HG03280 (cell line): Measurements from ENCODE around the gene KCNG2.
"Not testable (repeated sequence)": the region's sequence is repeated elsewhere in the genome, so short reads cannot be mapped to it uniquely, and the experiment has no call there.

ENCODE experiments used
- ATAC-seq: cut with Tn5 transposase; IDR thresholded peaks from one replicate; pipeline ENCODE4 v1.9.1; 2021; ENCODE audit warnings: mild to moderate bottlenecking, moderate library complexity; ENCODE audit not compliant: unreplicated experiment

The KCNG2 gene

DNA sequence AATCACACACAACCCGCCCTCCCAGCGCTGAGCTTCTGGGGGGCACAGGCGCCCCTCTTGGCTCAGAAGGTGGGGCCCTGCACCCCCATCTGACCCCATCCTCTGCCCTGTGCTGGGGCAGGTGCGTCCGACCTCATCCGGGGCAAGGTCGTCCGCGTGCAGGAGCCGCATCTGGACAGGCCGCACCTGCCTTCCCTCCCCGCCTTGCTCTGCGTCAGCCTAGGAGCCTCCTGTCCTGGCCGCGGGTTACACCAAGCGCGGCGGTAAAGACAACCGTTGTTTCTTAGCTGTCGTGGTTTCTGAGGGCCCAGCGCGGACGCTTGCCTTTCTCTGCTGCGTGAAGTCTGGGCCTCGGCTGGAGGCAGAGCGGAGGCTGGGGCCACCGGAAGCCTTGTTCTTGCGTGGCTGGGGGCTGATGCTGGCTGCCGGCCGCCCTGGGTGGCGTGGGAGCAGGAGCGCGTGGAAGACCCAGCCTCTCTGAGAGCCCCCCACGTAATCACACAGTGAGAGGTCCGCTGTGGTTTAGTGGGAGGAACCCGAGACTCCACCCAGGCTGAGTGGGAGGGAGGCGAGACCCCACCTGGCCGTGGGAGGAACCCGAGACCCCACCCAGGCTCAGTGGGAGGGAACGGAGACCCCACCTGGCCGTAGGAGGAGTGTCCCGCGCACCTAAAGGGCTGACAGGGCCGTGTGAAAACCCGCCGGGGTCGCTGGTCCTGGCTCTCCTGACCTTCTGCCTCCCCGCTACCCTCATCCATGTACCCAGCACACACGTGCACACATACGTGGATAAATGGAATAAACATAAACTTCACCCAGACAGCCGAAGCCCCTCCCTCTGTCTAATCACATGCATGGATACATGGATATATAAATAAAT lies 51.8 kb downstream of the KCNG2 start:
- ATAC-seq: no peak

DNA sequence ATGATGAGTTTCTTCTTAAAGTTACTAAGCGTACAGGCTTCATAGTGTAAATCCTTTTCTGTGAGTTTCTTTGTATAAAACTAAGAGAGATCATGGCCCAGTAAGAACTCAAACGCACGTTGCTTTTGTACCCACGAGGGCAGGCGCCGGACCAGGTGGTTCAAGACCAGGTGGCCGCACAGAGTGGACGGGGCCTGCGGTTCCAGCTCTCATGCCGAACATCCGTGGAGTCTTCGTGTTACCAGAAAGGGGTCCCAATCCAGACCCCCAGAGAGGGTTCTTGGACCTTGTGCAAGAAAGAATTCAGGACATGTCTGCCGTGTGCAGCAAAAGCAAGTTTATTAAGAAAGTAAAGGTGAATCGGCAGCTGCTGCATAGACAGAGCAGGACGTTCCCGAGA lies 53.0 kb downstream of the KCNG2 start:
- no peak for ATAC-seq

DNA sequence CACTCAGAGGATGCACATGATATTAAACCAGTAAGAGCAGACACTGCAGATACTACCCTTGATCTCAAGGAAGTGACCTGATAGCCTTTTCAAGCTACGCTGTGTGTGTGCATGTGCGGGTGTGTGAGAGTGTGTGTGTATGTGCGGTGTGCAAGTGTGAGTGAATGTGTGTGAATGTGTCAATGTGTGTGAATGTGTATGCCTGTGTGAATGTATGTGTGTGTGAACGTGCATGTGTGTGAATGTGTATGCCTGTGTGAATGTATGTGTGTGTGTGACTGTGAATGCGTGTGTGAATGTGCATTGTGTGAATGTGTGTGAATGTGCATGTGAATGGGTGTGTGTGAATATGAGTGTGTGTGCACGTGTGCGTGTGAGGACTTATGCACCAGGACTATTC lies 53.8 kb downstream of the KCNG2 start:
- no peak for ATAC-seq

DNA sequence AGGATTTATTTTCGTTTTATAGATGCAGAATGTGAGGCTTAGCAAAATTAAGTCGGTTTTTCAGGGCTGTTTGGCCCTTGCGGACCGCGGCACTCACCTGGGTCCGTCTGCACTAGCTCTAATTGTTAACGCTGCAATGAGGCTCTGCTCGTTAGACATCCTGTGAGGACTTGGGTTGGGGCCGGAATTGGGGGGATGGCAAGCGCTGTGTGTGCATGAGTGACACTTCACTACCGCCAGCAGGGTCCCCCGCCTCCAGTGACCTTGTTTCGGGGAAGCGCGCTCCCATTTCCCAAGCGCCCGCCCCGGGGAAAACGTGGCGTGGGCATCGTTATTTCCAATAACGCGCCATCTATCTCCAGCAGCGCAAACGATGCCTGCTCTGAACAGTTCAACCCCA lies 54.2 kb downstream of the KCNG2 start:
- ATAC-seq: no peak

DNA sequence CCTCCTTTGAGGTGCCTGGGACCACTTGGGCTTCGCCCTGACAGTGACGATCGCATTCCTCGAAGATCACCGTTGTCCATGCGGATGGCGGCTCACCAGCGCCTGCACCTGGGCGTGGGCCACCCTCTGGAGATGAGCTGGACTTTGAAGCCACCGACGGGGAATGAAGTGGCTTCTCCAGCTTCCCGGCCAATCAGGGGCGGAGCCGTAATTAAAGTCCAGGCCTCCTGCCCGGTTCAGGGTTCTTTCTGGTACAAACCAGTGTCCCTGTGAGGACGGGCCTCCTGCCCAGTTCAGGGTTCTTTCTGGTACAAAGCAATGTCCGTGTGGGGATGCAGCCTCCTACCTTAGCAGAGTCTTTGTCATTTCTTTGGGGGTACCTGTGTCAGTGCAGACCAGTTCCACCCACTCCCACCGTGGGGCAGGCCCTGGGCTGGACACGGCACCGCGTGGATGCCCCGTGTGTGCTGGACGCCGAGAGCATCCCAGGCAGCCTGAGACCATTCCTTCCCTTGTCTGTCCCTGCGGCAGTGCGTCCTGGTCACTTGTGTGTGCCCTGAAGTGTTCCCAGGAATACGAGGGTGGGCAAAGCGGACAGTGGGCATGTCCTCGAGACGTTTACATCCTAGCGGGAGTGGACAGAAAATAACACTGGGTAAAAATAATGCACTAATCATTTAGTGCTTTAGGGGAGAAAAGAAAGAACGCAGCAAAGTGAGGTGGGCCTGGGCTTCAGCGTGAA lies 55.0 kb downstream of the KCNG2 start:
- ATAC-seq: no peak

DNA sequence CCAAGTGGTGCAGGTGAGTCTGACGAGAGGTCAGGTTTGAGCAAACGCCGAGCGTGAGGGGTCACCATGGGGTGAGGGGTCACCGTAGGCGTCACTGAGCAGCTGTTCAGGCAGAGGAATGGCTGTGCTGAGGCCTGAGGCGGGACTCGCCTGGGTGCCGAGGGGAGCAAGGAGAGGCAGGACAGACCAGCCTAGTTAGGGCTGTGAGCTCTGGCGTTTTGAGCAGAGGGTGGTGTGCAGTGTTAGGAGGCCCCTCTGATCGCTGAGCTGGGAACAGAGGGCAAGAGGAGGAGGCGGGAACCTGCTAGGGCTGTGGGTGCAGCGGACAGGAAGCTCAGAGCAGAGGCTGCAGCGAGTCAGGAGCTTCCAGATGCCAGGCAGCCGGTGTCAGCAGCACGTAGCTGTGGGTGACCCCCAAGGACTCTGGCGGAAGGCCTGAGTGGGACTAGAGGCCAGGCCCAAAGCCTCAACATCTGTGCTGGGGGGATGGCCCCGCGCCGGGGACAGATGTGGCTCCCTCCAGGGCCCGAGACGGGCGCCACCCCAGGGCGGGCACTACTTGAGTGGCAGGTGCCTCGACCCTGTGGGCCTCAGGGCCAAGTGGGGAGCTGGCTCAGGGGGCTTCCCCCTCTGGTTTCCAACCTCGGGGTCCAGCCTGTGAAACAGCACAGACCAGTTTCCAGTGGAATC lies 55.7 kb downstream of the KCNG2 start:
- ATAC-seq: no peak

DNA sequence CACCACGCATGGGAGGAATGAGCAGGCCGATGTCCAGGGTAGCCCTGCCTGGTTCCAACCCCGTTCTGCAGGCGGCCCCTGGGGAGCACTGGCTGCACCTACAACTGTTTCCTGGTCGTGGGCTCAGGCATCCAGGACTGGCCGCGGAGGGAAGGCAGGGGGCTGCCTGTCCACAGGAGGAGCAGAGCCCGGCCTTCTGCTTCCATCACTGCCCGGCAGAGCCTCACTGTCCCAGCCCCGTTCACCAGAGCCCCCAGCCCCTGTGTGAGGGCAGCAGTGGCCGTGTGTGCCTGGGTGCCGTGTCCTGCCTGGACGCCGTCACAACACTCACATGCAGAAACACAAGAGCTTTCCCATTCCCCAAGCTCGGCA lies 56.2 kb downstream of the KCNG2 start:
- ATAC-seq: no peak

DNA sequence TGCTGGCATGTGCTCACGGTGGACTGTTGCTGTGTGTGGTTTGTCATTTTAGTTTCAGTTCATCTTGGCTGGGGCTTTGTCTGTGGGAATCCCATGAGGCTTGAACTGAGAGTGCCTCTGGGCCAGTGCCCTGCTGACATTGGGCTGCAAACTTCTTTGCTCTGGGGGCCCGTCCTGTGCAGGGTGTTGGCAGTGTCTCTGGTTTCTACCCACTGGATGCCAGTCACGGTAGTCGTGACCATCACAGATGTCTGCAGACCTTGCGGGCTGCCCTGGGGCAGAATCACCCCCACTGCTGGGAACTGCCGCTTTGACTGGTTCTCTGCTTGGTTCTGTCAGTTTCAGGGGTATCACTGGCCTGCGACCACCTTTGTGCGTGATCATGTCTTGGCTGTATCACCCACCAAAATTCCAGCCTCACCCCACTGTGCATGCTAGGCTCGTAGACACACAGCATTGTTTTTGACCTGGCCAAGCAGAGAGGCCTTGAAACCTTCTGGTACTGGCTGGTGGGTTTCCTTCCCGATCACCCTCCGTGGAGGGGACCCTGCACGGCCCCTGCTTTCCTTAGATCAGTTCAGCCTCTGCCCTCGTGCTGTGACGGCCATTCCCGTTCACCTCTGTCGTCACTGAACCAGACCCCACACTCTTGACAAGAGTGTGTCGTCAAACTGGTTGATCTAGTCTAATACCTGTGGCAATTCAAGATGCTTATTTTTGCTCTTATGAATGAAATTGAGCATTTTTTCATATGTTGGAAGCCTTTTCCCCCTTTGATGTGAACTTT lies 57.6 kb downstream of the KCNG2 start:
- peak; percentile 52 for ATAC-seq

DNA sequence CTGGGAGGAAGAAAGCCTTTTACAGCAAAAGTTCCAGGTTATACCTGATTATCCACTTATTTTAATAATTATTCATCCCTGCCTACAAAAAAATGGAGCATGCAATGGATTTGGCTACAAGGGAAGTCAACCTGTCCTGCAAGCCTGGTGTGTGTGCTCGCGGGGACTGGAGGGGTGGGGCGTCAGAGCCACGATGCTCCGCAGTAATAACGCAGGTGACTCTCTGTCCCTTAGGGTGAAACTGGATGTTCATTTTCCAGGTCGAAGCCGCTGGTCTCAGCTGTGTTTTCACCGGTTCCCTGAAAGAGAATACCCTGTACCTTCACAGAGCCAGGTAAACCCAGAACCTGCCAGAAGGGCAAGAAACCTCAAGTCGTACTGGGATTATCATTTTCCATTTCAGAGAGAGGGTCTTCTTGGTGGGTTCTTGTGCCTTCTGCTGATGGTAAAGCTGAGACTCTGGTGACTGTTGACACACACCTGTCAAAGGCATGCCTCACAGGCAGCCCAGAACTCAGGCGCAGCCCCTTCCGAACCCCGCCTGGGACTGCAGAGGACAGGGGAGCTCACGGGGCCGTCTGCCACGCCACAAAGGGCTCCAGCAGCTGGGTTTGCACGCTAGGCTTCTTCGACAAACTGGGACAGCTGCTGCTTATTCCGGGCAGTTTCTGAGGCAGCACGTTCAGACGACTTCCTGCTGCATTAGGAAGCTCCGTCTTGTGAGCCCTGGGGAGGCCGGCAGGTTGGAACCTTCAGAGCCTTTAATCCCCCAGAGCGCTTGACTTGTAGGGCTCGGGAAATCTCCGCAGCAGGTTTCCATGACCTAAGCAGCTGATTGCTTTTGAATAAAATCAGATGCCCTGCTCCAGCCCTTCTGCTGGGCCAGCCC lies 58.6 kb downstream of the KCNG2 start:
- no peak for ATAC-seq

DNA sequence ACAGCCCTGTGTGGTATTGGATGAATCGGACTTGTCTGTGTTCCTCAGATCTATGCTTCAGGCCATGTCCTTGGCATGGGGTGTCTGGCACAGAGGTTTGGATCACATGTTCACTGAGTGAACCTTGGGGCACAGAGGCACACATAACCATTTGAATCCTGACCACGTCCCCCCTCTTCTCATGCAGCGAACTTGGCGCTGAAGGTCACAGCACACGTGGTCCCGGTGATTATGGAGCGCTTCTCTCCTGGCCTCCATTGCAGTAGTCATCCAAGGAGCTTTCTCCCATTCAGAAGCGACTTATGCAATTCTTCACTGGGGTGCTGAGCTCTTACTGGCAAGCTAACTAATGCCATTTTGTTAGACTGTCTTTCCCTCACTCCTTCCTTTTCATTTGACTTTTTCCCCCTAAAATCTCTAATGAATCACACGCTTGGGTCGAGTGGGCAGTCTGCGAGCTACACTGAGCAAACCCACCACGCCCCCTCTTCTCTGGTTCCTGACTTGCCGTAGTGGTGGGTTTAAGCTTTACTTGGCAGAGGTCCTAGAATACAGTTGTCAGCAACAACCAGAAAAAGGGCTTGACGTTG lies 59.4 kb downstream of the KCNG2 start:
- no peak for ATAC-seq

DNA sequence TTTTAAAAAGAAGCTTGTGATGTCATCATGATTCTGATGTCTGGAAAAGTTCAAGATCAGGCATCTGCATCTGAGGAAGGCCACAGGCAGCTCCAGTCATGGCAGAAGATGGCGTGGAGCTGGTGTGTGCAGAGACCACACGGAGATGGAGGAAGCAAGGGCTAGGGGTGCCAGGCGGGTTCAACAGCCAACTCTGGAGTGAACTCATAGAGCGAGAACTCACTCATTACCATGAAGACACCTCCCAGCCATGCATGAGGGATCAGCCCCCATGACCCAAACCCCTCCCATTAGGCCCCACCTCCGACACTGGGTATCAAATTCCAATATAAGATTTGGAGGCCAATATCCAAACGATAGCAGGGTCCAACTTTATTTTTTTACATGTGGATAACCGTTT lies 61.6 kb downstream of the KCNG2 start:
- no peak for ATAC-seq

DNA sequence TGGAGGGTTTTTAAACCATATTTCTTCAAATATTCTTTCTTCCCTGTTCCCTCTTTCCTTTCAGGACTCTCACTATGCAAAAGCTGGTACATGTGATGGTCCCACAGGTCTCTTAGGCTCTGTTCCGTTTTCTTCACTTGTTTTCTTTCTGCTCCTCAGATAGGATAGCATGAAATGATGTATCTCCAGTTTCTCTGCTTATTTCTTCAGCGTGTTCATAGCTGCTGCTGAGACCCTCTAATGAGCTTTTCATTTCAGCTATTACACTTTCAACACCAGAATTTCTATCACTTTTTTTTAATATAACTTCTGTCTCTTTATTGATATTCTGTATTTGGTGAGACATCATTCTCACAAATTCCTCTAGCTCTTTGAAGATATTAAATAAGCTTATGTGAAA lies 63.9 kb downstream of the KCNG2 start:
- ATAC-seq: no peak

DNA sequence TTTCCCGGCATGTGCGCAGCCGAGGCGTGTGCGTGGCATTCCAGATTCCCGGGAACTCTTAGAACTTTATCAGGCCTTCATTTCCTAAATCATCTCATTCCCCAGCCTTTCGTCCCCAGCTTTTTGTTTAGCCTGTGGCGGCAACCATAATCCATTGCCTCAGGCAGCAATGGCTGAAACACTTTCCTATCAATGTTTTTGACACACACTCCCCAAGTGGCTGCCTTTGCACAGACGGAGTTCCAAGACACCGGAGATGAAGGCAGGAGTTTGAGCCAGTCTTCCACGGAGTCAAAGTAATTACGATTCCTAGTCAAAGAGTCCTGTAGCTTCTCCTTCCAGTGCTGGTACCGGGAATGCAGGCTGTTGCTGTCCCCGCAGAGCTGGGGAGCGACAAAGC lies 64.8 kb downstream of the KCNG2 start:
- no peak for ATAC-seq

DNA sequence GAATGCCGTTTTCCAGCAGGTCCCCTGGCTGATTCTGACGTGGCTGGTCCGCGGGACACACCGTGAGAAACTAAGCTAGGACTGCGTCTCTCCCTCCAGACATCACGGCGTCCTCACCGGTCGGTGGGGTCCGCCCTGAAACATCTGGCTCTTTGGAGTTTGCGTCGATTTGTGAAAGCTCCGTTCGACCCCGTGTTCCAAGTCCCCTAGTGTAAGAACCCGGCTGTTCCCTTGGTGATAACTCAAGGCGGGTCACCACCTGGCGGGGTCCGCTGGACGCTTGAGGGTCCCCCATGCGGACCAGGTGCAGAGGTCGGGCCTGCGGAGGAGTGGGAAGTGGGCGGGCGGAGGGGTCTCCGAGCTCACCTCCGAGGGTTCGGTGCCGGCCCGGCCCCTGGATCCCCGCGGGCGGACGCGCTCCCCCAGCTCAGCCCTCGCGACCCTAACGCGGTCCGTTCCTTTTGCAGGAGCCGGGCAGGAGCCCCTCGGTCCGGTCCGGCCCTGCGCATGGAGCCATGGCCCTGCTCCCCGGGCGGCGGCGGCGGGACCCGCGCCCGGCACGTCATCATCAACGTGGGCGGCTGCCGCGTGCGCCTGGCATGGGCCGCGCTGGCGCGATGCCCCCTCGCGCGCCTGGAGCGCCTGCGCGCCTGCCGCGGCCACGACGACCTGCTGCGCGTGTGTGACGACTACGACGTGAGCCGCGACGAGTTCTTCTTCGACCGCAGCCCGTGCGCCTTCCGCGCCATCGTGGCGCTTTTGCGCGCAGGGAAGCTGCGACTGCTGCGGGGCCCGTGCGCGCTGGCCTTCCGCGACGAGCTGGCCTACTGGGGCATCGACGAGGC lies 65.6 kb downstream of the KCNG2 start:
- ATAC-seq: no peak

DNA sequence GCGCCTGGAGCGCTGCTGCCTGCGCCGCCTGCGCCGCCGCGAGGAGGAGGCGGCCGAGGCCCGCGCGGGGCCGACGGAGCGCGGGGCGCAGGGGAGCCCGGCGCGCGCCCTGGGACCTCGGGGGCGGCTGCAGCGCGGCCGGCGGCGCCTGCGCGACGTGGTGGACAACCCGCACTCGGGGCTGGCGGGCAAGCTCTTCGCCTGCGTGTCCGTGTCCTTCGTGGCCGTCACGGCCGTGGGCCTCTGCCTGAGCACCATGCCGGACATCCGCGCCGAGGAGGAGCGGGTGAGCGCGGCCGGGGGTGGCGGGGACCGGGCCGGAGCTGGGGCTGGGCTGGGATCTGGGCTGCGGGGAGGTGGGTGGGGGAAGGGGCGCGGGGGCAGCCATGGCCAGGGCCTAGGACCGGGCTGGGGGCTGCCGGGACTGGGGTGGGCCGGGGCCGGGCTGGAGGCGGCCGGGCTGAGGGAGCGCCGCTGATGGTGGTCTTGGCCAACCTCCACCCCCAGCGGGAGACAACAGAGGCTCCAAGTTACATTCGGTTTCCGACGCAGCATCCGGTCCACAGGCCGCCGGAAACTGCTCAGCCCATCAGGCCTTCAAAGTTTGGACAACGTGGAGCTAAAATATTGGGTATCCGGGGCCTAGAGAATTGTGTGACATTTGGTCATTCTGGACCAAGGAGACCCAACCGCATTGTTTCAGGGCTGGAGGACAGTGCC lies 66.4 kb downstream of the KCNG2 start:
- no peak for ATAC-seq

DNA sequence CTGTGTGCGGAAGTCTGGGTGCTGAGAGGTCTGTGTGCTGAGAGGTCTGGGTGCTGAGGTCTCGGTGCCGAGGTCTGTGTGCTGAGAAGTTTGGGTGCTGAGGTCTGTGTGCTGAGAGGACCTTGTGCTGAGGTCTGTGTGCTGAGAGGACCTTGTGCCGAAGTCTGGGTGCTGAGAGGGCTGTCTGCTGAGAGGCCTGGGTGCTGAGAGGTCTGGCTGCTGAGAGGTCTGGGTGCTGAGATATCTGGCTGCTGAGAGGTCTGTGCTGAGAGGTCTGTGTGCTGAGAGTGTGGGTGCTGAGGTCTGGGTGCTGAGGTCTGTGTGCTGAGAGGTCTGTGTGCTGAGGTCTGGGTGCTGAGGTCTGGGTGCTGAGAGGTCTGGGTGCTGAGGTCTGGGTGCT lies 67.2 kb downstream of the KCNG2 start:
- not testable (repeated sequence) for ATAC-seq

DNA sequence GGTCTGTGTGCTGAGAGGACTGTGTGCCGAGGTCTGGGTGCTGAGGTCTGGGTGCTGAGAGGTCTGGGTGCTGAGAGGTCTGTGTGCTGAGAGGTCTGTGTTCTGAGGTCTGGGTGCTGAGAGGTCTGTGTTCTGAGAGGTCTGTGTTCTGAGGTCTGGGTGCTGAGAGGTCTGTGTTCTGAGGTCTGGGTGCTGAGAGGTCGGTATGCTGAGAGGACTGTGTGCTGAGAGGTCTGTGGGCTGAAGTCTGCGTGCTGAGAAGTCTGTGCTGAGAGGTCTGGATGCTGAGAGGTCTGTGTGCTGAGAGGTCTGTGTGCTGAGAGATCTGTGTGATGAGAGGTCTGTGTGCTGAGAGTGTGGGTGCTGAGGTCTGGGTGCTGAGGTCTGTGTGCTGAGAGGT lies 68.2 kb downstream of the KCNG2 start:
- ATAC-seq: not testable (repeated sequence)
